Measurements from ENCODE around the gene OCSTAMP. TPM values are rescaled to one million over a fixed set of nuclear protein-coding genes. Genes with fewer than 3 reads are reported as not detected.
A peak's percentile ranks its signal among the peaks of the same experiment; 100 is the strongest.

OCSTAMP gene
- polyA plus RNA-seq, 1 donor, result not detected

- DNase-seq, result no peak
Measured at GRCh38 chr20:46573234-46573633, 22.8 kb upstream of the OCSTAMP start.

- no peak for DNase-seq
Measured at GRCh38 chr20:46572790-46573189, 22.3 kb upstream of the OCSTAMP start.

- no peak for DNase-seq
Measured at GRCh38 chr20:46572153-46572552, 21.7 kb upstream of the OCSTAMP start.

GRCh38 chr20:46571418-46571817, 21.0 kb upstream of the OCSTAMP start:
- DNase-seq, result no peak

GRCh38 chr20:46570956-46571355, 20.5 kb upstream of the OCSTAMP start:
- no peak for DNase-seq

GRCh38 chr20:46569961-46570360, 19.5 kb upstream of the OCSTAMP start:
- DNase-seq, result no peak

- peak; percentile 87 for DNase-seq
Measured at GRCh38 chr20:46568570-46569129, 18.2 kb upstream of the OCSTAMP start.

- no peak for DNase-seq
Measured at GRCh38 chr20:46566125-46566524, 15.7 kb upstream of the OCSTAMP start.

- no peak for DNase-seq
Measured at GRCh38 chr20:46564241-46564957, 13.9 kb upstream of the OCSTAMP start.

- no peak for DNase-seq
Measured at GRCh38 chr20:46563860-46564221, 13.4 kb upstream of the OCSTAMP start.

GRCh38 chr20:46563170-46563859, 12.9 kb upstream of the OCSTAMP start:
- no peak for DNase-seq

- peak; percentile 86 for DNase-seq
Measured at GRCh38 chr20:46562373-46563169, 12.1 kb upstream of the OCSTAMP start.

GRCh38 chr20:46562009-46562372, 11.5 kb upstream of the OCSTAMP start:
- DNase-seq, result no peak

- DNase-seq, result no peak
Measured at GRCh38 chr20:46559685-46560440, 9.4 kb upstream of the OCSTAMP start.

GRCh38 chr20:46559001-46559400, 8.5 kb upstream of the OCSTAMP start:
- no peak for DNase-seq

- no peak for DNase-seq
Measured at GRCh38 chr20:46558511-46558959, 8.1 kb upstream of the OCSTAMP start.

- no peak for DNase-seq
Measured at GRCh38 chr20:46557231-46557956, 6.9 kb upstream of the OCSTAMP start.

GRCh38 chr20:46555370-46555956, 5.0 kb upstream of the OCSTAMP start:
- no peak for DNase-seq

GRCh38 chr20:46554828-46555227, 4.4 kb upstream of the OCSTAMP start:
- DNase-seq, result no peak

- DNase-seq, result no peak
Measured at GRCh38 chr20:46553926-46554325, 3.5 kb upstream of the OCSTAMP start.
